NCI-H510A (cell line): ENCODE data around the gene TMEM132D.

Source experiments
- DNase-seq: peaks from one replicate; lab custom pipeline; 2025; lab: John Stamatoyannopoulos, UW

TMEM132D gene

DNA sequence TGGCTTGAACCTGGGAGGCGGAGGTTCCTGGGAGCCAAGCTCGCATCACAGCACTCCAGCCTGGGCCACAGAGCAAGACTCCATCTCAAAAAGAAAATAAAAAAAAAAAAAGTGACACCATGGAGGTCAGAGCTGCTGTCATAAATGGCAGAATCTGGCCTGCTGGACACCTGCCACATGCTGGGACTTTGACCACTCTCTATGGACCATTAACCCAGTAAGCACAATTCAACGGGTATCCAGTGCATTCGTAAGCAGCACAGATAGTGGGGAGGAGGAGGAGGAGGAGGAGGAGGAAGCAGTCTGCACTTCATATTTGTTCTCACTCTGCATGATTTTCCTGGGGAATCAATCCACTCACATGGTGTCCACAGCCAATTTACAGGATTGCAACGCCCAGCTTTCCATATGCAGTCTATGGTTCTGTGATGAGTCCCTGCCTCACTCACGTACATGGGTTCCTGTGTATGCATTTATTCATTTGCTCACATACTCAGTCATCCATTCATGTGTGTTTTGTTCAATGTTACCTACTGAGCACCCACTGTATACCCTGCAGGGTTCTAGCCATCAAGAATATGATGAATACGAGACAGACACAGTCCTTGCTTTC, 723.8 kb downstream of the TMEM132D start:
- DNase-seq, result no peak

DNA sequence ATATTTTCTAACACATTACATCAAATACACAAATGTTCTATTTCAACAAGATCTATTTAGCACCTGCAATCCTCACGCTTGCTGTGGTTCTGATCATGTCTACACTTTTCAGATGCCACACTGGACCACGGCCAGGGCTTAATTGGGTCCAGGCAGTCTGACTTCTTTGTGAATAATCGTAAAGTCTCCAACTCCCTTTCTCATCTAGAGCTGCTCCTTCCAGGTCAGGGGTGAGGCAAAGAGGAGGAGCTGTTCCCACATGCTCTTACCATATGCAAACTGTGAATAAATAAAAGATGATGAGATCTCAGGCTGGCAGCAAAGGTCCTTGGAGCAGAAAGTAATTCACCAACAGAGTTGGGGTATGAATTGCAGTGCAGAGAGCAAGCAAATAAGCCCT, 733.9 kb downstream of the TMEM132D start:
- DNase-seq, result no peak

DNA sequence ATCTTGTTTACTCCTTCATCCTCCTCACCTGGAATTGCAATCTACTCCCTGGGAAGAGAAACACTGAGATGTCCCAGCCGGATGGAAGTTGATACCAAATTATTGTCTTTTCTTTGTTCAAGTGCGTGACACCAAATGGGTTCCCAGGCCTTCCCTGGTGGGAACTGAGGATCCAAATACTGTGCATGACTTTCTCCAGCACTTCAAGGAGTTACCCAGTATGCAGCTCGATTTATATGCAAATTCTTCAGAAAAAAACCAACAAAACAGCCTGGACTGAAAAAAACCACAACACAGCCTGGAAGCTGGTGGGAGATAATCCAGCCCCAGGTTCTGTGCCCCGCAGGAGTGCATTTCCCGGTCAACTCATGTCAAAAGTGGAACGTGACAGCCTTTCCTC, 740.0 kb downstream of the TMEM132D start:
- no peak for DNase-seq

DNA sequence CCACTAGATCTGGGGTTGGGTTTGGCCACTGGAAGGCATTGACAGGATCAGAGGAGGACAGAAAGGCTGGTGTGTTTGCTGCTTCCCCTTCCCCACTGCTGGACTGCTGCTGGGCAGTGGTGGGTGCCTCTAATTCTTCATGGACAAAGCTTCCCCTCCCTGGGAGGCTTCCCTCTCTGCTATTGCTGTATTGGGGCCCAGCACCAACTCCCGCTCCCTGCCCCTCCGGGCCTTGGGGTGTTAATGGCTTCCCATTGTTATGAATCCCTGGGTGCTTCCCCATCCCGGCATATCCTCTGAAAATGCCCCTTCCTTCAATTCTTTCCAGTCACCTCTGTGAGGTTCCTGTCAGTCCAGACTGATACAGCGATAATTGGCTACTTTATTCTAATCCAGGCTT, 740.4 kb downstream of the TMEM132D start:
- no peak for DNase-seq

DNA sequence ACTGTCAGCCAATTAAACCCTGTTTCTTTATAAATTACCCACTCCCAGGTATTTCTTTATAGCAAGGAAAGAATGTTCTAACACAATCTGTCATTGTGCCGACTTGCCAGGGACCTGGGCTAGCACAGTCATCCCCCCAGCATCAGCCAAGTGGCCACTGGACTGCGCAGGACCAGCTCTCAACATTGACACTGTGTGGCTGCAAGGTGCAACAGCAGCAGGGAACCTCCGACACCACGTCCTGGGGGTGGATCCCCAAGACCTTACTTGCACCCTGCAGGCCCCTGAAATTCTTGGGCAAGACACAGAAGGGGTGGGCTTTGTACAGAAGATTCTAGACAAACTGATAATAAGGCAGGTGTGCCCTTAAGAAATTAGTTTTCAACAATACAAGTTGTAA, 741.0 kb downstream of the TMEM132D start:
- DNase-seq, result no peak

DNA sequence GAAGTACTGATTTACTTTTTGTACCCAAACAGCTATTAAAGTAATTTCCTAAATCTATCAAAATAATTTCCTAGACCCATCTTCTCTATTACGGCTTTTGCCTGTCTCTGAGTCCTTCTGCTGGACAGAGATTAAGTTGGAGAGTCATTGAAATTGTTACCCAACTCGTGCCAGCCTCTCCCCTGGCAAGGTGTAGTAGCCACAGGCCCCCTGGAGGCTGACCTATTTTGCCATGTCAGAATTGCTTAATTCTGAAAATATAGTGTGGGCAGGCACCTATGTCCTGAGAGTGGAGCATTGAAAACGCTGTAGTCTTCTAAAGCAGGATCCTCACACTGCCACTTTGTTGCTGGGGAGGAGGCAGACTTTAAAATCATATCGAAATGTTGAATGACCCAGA, 742.3 kb downstream of the TMEM132D start:
- DNase-seq, result no peak

DNA sequence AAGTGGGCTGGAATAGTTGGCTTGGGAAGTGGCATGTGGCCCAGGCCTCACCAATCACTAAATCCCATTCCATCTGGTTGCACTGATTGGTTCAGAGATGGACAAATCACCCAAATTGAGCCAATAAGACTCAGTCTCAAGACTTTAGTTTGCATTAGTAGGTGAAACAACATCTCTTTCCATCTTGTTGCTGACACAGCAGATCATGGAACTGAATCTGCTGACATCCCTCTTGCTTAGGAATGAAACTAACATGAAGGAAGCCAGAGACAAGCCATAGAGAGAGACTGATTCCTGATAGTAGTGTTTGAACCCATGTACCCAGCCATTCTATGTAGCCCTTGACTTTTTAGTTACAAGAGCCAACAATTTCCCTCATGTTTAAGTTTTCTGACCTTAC, 743.5 kb downstream of the TMEM132D start:
- no peak for DNase-seq

DNA sequence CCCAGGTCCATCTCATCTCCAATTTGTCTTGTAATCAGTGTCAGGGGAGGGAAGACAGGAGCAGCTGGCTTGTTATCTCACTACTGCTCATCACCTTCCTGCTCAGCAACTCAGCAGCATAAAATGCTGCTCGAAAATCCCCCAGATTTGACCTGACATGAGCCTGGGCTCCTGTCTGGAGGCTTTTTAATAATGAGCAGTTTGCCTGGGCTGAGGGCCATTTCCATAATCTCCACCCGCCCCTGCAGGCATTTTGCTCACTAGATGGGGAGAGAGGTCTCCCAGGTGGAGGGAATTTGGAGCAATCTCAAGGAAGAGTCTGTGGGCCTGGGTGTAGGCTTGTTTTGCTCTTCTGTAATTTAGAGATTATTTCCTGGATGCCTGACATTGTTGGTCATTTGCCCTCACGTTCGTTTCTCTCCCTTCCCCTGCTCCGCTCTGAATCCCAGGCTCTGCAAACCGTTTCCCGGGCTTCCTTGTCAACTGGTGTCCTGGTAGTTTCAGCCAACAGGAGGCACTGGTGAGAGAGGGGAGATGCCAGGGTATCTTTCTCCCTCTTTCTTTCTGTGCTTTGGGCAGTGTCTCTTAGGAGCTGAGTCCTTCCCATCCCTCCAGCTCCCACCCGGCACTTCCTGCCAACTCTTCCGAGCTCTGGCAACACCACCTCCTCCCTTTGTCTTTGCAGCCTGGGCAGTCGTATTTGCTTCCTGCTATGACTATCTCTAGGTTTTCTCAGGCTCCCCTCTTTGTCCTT, 751.3 kb downstream of the TMEM132D start:
- no peak for DNase-seq

DNA sequence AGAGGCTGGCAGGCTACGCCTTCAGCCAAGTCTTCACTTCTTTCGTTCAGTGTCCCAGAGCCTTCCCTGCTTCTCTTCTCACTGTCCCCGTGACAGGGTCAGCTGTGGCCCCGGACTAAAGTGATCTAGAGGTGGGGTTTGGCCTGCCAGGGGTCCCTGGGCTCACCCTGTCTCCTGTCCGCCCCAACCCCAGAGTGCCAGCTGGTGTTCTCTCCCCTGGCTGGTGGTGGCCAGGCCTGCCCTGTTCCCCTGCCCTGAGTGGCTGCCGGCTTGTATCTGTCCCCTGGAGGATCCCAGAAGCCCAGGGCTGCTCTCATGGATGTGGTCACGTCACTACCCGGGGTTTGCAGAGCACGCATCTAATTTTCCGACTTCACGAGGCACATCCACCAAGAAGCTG, 753.1 kb downstream of the TMEM132D start:
- DNase-seq, result no peak

DNA sequence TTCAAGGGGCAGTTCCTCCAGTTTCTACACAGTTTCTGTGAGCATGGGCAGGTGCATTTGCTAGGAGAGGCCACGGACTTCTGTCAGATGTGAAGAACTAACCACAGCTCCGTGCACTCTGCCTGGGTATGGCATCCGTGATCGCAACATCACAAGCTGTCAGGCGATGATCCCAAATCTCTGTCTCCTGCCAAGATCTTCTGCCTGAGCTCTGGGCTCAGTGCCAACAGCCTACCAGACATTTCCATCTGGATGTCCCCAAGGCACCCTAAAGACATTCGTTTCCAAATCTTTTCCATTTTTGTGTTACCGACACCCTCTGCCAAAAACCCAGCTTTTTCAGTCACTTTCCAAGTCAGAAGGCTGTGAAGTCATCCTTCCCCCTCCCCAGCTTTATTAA, 758.4 kb downstream of the TMEM132D start:
- DNase-seq, result no peak

DNA sequence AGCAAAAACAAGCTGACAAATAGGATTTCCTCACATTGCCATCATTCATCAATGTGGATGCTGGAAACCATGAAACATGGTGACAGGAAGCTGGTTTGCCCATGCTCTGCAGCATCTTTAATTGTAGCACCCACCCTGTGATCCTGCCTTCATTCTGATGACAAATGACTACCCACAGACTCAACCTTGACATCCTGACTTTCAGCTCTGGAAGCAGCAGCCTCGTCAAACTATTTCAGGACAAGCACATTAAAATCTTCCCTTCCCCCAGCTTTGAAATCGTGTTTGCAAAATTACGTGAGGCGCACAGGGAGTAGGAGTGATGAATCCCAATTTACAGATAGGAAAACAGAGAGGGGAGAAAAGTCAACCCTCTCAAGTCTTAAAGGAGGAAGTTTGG, 765.0 kb downstream of the TMEM132D start:
- no peak for DNase-seq

DNA sequence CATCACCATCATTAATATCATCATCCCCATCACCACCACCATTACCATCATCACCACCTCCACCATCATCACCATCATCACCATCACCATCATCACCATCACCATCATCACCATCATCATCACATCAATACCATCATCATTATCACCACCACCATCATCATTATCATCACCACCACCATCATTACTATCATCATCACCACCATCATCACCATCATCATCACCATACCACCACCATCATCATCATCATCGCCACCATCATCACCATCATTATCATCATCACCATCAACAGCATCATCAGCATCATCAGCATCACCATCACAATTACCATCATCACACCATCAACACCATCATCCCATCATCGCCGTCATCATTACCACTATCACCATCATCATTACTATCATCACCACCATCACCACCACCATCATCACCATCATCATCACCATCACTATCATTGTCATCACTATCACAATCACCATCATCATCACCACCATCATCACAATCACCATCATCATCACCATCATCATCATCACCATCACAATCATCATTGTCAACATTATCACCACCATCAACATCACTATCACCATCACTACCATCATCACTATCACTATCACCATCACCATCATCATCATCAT, 767.0 kb downstream of the TMEM132D start:
- no peak for DNase-seq

DNA sequence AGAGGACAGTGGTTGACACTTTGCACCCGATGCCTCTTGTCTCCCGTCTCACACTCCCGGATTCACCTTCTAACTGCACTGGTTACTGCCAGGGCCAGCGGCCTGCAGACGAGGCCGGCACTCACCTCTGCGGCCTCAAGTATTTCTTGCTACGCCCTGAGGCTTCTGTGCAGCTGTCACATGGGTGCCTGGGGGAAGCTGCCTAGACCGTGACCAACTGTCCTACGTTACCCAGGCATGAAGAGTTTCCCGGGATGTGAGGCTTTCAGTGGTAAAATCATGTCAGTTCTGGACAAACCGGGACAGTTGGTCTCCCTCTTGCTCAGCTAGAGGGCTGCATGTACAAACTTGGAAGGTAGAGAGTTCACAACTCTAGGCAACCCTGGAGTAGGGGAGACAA, 776.1 kb downstream of the TMEM132D start:
- no peak for DNase-seq

DNA sequence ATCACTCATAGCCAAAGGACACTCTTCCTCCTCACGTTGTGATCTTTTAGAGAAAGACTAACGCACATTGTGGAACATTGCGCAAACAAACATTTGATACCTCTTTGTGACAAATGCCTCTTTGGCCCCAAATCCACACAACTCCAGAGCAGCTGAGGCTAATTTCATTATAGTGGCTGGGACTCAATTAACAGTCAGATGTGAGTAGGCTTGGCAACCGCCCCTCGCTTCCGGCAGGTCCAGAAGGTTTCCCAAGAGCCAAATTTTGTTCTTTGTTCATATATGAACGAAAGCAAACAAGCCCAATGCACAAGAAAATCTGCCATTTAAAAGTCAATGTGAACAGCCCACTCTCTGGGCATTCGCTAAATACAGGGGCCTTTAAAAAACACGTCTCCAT, 776.6 kb downstream of the TMEM132D start:
- no peak for DNase-seq

DNA sequence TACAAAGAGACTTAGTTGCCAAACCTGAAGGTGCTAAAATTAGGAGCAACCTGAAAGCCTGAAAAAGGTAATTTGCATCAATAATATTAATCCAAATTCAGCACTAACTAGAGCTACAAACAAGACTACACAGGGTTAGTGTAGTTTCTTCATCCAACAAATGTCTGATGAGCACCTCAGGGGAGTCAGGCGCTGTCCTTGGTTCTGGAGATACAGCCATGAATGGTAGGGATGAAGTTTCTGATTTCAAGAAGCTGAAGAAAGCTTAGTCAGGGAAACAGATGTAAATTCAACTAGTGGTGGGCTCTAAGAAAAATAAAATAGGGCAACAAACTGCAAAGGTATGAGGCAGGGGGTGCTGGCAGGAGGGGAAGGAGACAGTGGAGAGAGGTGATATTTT, 784.3 kb downstream of the TMEM132D start:
- no peak for DNase-seq

DNA sequence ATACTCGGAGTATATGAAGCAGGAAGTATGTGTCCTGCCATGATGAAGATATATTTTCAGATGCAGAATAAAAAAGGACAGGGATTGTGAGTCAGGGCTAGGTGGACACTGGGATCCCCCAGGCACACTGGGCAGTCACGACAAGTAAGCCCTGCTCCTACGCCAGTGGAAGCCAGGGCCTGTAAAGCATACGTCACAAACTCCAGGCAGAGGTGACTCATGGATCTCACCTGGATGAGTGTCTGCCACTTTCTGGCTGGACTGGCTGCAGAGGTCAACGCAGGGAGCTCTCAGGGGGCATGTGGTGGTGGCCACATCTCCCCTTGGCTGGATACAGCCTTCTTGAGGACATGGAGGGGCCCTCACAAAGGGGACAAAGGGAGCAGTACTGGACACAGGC, 788.3 kb downstream of the TMEM132D start:
- DNase-seq, result no peak

DNA sequence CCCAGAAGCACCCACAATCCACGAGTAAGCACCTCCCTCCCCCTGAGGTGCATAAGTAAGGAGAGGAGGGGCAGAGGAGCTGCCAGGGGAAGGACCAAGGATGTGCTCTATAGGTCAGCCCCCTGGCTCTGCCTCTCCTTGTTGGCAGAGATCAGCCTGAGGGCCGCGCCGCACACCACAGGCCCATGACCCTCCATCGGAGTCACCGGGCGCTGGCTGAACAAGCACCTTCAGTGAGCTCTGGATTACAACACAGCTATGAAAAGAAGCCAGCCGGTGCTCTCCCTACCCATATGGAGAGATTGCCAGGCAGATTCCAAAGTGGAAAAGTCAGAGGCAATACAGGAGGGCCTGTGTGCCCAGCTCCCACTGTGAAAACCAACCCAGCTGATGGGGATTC, 793.2 kb downstream of the TMEM132D start:
- no peak for DNase-seq

DNA sequence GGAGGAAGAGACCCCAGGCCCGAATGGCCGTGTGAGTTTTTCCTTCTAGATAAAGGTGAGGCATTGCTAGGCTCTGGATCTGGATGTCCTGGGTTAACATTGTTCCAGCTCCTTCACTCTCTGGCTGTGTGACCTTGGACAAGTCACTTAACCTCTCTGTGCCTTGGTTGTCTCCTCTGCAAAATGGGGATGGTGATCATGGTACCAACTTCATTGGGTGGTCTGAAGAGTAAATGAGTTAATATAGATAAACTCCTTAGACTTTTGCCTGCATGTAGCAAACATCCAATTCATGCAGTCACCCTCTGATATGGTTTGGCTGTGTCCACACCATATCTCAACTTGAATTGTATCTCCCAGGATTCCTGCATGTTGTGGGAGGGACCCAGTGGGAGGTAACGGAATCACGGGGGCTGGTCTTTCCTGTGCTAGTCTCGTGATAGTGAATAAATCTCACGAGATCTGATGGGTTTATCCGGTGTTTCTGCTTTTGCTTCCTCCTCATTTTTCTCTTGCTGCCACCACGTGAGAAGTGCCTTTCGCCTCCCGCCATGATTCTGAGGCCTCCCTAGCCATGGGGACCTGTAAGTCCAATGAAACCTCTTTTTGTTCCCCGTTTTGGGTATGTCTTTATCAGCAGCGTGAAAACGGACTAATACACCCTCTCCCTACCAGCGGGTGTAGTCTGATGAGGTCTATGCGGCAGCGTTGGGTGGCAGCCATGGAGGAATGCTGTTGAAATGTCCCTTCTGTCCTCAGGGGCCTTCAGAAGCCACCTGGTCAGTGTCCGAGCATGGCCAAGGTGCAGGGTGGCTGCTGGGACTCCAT, 794.4 kb downstream of the TMEM132D start:
- DNase-seq, result no peak

DNA sequence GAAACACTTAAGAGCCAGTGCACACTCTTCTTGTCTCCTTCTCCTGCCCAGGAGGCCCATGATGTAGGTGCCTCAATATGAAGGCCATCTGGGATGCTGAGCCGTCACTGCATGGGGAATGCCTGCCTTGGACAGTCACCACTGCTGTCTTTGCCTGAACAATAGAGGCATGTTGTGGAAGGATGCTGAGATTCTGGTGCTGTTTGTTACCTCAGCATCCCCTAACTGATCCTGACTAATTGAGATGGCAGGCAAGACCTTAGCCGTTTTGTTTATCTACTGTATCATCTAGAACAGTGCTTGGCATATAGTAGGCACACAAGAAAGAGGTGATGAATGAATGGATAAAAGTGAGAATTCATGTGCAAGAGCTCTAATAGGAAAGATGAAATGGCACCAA, 797.1 kb downstream of the TMEM132D start:
- DNase-seq, result no peak

DNA sequence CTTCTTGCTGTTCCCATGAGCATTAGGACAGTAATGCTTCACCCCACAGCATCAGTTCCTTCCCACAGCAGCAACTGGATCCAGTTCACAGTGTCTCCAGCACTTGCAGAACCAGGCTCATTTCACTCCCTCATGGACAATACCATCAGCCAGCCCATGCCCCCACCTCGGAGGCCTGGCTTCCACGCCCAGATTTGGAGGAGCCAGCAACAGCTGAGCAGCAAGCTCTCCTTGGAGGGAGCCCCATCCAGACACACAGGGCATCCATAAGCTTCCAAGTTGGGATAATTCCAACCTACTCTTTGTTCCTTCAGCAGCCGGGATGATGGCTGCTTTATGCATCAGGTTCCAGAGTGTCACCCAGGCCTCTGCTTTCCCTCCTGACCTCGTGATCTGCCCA, 800.6 kb downstream of the TMEM132D start:
- DNase-seq, result no peak

DNA sequence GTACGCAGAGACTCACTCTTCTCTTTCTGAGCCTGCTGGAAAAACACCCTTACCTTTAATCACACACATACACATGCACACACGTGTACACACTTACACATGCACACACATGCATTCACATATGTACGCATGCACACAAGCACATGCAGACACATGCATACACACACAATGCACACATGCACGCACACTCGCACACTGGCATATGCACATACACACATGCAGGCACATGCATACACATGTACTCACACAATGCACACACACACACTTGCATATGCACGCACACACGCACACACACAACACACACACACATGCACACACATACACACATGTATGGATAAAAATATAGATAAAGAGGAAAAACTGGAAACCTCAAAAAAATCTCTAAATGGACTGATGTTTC, 801.6 kb downstream of the TMEM132D start:
- DNase-seq, result no peak

DNA sequence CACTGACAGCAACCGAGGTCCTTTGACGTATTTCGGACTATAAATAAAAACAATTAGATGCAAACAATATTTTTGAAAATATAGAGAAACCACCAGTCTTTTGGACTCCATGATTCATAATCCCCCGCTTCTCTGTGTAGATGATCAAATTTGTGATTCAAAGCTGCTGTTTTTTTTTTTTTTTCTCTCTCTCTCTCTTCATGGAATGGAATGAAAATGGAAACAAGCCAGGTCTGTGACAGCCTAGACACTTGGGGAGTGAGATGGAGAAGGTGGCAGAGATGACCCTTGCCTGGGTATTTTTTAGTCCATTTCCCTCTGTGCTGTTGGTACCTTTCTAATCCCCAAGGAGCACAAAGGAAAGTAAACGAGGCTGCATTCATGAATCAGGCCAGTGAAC, 802.0 kb downstream of the TMEM132D start:
- DNase-seq, result no peak

DNA sequence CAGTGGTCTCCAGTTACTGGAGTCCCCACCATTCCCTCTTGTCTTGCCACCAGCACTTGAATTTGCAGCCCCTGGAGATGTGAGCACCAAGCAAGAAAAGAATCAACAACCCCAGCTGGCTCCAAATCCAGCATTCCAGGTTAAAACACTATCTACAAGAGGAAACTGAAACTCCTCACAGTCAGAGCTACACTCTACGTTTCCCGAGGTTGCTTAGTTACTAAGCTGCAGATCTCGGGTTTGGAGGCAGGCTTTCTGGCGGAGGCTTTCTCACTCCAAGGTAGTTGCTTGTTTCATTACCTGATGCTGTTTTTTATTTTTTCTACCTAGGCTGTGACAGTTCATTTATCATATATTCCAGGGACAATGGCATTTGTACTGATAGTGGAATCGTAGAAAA, 802.4 kb downstream of the TMEM132D start:
- no peak for DNase-seq
